ENCODE results near the gene SPEF2. TPM values are rescaled to one million over a fixed set of nuclear protein-coding genes. Genes with fewer than 3 reads are reported as not detected.
"Not testable (repeated sequence)": the region's sequence is repeated elsewhere in the genome, so short reads cannot be mapped to it uniquely, and the experiment has no call there.

Gene SPEF2
- total RNA-seq, 3 donors from 2014 or later = 3.7 to 6.9 (median 4.2) TPM

- Histone ChIP-seq H3K4me1 (ENCODE audit: low read depth) (no peaks in the 10 kb centered on the region), H3K9me3 (no peaks in the 10 kb centered on the region), H3K4me3 (no peak overlapping the region), H3K36me3 (ENCODE audit: low read depth) (no peaks in the 10 kb centered on the region)
- no peak for DNase-seq
- ATAC-seq = no peak
- intact Hi-C loops (cut with DNase I, micrococcal nuclease) = no loop called here
- no peak for TF ChIP-seq CTCF (IDR thresholded peaks at IDR 0.05)
These were observed 220.8 kb downstream of the SPEF2 start for GRCh38 chr5:35838370-35839042.

- Histone ChIP-seq H3K9me3 (peaks cover 17% of the 10 kb centered on the region), H3K36me3 (ENCODE audit: low read depth) (no peaks in the 10 kb centered on the region), H3K4me3 (no peak overlapping the region), H3K4me1 (ENCODE audit: low read depth) (no peaks in the 10 kb centered on the region)
- no peak for TF ChIP-seq CTCF (IDR thresholded peaks at IDR 0.05)
- ATAC-seq (no peak), DNase-seq (no peak)
- intact Hi-C loops (cut with DNase I, micrococcal nuclease) = no loop called here
These were observed 225.2 kb downstream of the SPEF2 start for GRCh38 chr5:35842856-35843255.

GRCh38 chr5:35845508-35845907 is 227.8 kb downstream of the SPEF2 start:
- H3K4me1 ChIP-seq (ENCODE audit: low read depth); DNase-seq; H3K4me3 ChIP-seq; intact Hi-C loops (cut with DNase I, micrococcal nuclease); ATAC-seq; H3K36me3 ChIP-seq (ENCODE audit: low read depth): not testable (repeated sequence)
- peaks cover 17% of the 10 kb centered on the region for H3K9me3 ChIP-seq

GRCh38 chr5:35847491-35847890 is 229.8 kb downstream of the SPEF2 start:
- Histone ChIP-seq H3K36me3 (ENCODE audit: low read depth) (no peaks in the 10 kb centered on the region), H3K4me1 (ENCODE audit: low read depth) (no peaks in the 10 kb centered on the region), H3K9me3 (peaks cover 17% of the 10 kb centered on the region), H3K4me3 (no peak overlapping the region)
- no peak for TF ChIP-seq CTCF (IDR thresholded peaks at IDR 0.05)
- no peak for DNase-seq
- ATAC-seq = no peak
- intact Hi-C loops (cut with DNase I, micrococcal nuclease) = no loop called here

GRCh38 chr5:35847961-35848360 is 230.3 kb downstream of the SPEF2 start:
- DNase-seq (no peak), ATAC-seq (no peak)
- Histone ChIP-seq H3K4me3 (no peak overlapping the region), H3K9me3 (peaks cover 17% of the 10 kb centered on the region), H3K4me1 (ENCODE audit: low read depth) (no peaks in the 10 kb centered on the region), H3K36me3 (ENCODE audit: low read depth) (no peaks in the 10 kb centered on the region)
- intact Hi-C loops (cut with DNase I, micrococcal nuclease) = no loop called here
- TF ChIP-seq CTCF (IDR thresholded peaks at IDR 0.05) = no peak

GRCh38 chr5:35849860-35850259 is 232.2 kb downstream of the SPEF2 start:
- intact Hi-C loops (cut with DNase I, micrococcal nuclease) = no loop called here
- Histone ChIP-seq H3K4me3 (no peak overlapping the region), H3K9me3 (peaks cover 11% of the 10 kb centered on the region), H3K4me1 (ENCODE audit: low read depth) (no peaks in the 10 kb centered on the region), H3K36me3 (ENCODE audit: low read depth) (no peaks in the 10 kb centered on the region)
- DNase-seq (no peak), ATAC-seq (no peak)
- no peak for TF ChIP-seq CTCF (IDR thresholded peaks at IDR 0.05)
